Activated naive CD4-positive, alpha-beta T cell treated with anti-CD3 and anti-CD28 coated beads, Interleukin-2, amount 50 U/mL, for 24 hours (primary cell): Measurements from ENCODE around the gene RHOV.

Experiments
- H3K27ac Mint-ChIP-seq: one replicate; pipeline ENCODE4 v1.8.0; 2021; ENCODE audit warnings: mild to moderate bottlenecking, mixed read lengths
- H3K27me3 Mint-ChIP-seq: one replicate; pipeline ENCODE4 v1.8.0; 2021; ENCODE audit warnings: mixed read lengths
- H3K36me3 Mint-ChIP-seq: one replicate; pipeline ENCODE4 v1.8.0; 2021; ENCODE audit warnings: mixed read lengths
- H3K4me1 Mint-ChIP-seq: one replicate; pipeline ENCODE4 v1.8.0; 2021; ENCODE audit warnings: mixed read lengths
- H3K4me3 Mint-ChIP-seq: one replicate; pipeline ENCODE4 v1.8.0; 2021; ENCODE audit warnings: mild to moderate bottlenecking, mixed read lengths
- H3K9me3 Mint-ChIP-seq: one replicate; pipeline ENCODE4 v1.8.0; 2021; ENCODE audit warnings: mixed read lengths

The RHOV gene

DNA sequence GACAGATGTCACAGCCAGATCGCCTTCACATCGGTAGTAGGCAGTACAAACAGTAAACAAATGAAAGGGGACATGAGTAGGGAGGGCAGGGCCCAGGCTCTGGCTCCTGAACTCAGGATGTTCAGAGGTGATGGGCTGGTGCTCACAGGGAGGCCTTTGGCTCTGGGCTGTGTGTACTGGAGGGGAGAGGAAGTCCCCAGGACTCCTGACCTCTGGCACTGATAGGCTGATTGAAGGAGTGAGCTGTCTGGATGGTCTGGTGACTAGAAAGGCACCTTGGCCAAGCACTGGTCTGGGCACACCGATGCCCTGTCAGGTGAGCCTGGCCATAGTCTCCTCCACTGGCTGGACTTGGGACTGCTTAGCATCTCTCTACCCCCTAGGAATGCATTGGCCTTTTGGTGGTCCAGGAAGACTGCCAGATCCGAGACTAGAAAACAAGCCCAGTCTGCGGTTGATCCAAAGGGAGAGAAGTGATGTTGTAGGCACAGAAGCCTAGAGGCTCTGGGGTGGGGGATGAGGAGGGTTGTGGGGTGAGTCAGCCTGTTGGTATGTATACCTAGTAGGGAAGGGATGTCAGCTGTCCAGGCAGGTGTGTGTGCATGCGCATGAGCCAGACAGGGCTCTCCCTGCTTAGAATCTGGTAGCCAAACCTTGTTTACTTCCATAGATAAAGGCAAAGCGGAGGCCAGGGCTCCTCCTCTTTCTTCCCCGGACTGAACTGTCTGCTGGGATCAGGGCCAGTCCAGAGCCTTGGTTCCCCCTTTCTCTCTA lies 28.3 kb downstream of the RHOV start:
- Mint-ChIP-seq H3K9me3 (no peaks in the 10 kb centered on the region), H3K27ac (no peak overlapping the region), H3K4me1 (peaks cover 20% of the 10 kb centered on the region), H3K4me3 (peak overlapping the region; percentile 23), H3K27me3 (peaks cover 3% of the 10 kb centered on the region), H3K36me3 (no peaks in the 10 kb centered on the region)

DNA sequence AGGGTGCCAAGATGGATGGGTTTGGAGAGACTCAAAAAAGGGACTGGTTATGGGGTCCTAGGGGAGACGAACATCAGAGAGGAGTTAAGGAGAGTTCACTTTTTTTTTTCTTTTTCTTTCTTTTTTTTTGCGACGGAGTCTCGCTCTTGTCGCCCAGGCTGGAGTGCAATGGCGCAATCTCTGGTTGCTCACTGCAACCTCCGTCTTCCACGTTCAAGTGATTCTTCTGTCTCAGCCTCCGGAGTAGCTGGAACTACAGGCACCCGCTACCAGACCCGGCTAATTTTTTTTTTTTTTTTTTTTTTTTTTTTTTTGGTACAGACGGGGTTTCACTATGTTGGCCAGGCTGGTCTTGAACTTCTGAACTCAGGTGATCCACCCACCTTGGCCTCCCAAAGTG lies 29.0 kb downstream of the RHOV start:
- Mint-ChIP-seq H3K27ac (no peak overlapping the region), H3K27me3 (peaks cover 3% of the 10 kb centered on the region), H3K9me3 (no peaks in the 10 kb centered on the region), H3K4me3 (peak overlapping the region; percentile 86), H3K4me1 (peaks cover 20% of the 10 kb centered on the region), H3K36me3 (no peaks in the 10 kb centered on the region)

DNA sequence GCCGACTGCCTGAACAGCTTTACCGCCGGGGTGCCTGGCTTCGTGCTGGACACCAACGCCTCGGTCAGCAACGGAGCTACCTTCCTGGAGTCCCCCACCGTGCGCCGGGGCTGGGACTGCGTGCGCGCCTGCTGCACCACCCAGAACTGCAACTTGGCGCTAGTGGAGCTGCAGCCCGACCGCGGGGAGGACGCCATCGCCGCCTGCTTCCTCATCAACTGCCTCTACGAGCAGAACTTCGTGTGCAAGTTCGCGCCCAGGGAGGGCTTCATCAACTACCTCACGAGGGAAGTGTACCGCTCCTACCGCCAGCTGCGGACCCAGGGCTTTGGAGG lies 29.4 kb downstream of the RHOV start:
- Mint-ChIP-seq H3K36me3 (no peaks in the 10 kb centered on the region), H3K4me1 (peaks cover 20% of the 10 kb centered on the region), H3K9me3 (no peaks in the 10 kb centered on the region), H3K27ac (no peak overlapping the region), H3K4me3 (peak overlapping the region; percentile 86), H3K27me3 (peaks cover 3% of the 10 kb centered on the region)

DNA sequence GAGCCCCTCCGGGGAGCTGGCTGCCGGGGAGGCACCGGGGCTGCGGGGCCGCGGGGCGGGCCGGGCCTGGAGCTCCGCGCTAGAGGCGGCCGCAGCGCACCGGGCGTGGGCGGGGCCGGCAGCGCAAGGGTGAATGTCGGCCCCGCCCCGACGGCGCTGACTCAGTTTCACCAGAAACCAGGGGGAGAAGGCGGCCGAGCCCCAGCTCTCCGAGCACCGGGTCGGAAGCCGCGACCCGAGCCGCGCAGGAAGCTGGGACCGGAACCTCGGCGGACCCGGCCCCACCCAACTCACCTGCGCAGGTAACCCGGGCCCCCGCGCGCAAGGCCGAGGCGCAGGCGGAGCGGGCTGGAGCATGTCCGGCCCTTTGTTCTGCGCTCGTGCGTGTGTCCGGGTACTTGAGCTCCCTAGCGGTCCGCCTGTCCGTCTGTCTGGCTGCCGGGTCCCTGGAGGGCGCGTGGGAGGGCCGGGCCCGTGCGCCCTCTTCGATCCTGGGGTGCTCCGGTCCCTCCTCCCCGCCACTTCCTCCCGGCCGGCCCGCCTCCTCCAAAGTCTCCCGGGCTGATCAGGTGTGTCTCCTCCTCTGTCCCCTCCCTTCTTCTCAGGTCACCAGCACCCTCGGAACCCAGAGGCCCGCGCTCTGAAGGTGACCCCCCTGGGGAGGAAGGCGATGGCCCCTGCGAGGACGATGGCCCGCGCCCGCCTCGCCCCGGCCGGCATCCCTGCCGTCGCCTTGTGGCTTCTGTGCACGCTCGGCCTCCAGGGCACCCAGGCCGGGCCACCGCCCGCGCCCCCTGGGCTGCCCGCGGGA lies 29.9 kb downstream of the RHOV start, which contains the start of gene SPINT1:
TSS of gene SPINT1 (plus strand) at position 164 of the 811 bp plus-strand sequence. CDS start at position 671, 507 bp downstream.
- Mint-ChIP-seq H3K27ac (no peak within 1 kb of the TSS), H3K4me1 (peaks cover 20% of the 10 kb centered on the region), H3K9me3 (no peaks in the 10 kb centered on the region), H3K4me3 (peak within 1 kb of the TSS; percentile 86), H3K27me3 (peaks cover 3% of the 10 kb centered on the region), H3K36me3 (no peaks in the 10 kb centered on the region)

DNA sequence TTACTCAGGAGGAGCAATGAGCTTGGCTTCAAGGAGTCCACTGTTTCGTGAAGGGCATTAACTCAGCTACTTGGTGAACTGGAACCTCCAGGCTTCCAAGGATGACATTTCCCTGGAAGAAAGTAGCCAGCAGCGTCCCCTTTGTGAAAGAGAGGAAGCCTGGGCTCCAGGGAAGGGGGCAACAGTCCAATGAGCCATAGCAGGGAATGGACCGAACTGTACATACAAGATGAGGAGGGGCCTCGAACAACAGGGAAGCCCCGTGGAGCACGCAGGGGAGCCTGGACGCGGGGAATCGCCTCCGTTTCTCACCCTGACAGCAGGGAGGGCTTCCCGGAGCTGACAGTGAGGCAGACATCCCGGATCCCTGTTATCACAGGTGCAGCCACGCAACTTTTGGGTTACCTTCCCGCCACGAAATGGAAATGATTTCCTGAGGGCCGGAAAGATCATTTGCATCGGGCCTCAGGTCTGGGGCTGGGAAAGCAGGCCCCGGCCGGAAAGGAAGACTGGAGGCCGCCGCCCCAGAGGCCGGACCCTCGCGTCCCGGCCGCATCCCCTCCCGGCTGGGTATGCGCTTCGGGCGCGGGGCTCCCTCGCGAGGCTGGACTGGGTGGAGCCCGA lies 30.7 kb downstream of the RHOV start:
- H3K27ac Mint-ChIP-seq = no peak overlapping the region
- no peaks in the 10 kb centered on the region for H3K9me3 Mint-ChIP-seq
- H3K4me1 Mint-ChIP-seq = peaks cover 20% of the 10 kb centered on the region
- no peaks in the 10 kb centered on the region for H3K36me3 Mint-ChIP-seq
- peak overlapping the region; percentile 76 for H3K4me3 Mint-ChIP-seq
- H3K27me3 Mint-ChIP-seq = peaks cover 3% of the 10 kb centered on the region

DNA sequence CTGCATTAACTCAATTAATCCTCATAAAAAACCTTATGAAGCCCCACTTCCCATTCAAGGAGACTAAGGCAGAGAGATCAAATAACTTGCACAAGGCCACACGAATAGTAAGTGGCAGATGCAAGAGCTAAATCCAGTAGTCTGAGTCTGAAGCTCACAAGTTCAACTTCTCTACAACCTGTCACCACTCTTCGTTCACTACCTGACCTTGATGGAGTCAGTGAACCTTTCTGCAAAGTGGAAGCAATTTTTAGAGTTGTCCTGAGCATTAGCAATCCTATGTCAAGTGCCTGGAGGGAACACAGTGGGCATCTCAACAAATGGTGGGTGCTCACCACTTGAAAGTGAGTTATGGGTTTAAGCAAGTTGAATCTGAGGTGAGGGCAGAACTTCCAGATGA lies 32.3 kb downstream of the RHOV start:
- H3K4me1 Mint-ChIP-seq = peaks cover 5% of the 10 kb centered on the region
- no peak overlapping the region for H3K27ac Mint-ChIP-seq
- H3K27me3 Mint-ChIP-seq = peaks cover 3% of the 10 kb centered on the region
- no peak overlapping the region for H3K4me3 Mint-ChIP-seq
- H3K9me3 Mint-ChIP-seq = no peaks in the 10 kb centered on the region
- no peaks in the 10 kb centered on the region for H3K36me3 Mint-ChIP-seq

DNA sequence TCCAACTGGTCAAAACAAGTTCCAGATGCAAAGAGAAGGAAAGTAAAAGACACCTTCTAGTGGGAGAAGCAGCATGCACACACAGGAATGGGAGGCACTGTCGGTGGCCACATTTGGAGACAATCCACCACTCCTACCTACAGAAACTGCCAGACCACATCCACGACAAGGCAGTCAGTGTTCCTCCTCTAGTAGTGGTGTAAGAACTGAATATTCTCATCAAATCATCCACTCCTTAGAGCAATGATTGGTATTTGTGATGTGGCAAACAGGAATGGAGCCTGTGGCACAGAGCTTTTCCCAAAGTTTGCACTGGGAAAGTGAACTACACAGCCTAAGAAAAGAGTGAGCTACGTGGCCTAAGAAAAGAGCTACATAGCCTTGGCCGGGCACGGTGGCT lies 35.3 kb downstream of the RHOV start:
- H3K9me3 Mint-ChIP-seq = no peaks in the 10 kb centered on the region
- no peaks in the 10 kb centered on the region for H3K4me1 Mint-ChIP-seq
- no peaks in the 10 kb centered on the region for H3K36me3 Mint-ChIP-seq
- no peaks in the 10 kb centered on the region for H3K27me3 Mint-ChIP-seq
- no peak overlapping the region for H3K4me3 Mint-ChIP-seq
- H3K27ac Mint-ChIP-seq = no peak overlapping the region

DNA sequence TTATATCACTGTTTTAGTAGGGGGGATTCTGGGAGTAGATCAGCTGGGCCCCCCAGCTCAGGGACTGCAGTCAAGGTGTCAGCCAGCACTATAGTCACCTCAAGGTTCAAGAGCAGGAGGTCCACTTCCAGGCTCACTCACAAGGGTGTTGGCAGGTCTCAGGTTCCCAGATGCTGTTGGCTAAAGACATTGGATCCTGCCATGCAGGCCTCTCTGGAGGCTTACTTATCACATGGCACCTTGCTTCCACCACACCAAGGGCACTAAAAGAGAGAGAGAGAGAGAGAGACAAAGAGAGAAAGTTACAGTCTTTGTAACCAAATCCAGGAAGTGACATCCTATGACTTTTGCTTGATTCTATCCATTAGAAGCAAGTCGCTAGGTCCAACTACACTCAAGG lies 38.0 kb downstream of the RHOV start:
- no peaks in the 10 kb centered on the region for H3K4me1 Mint-ChIP-seq
- no peaks in the 10 kb centered on the region for H3K9me3 Mint-ChIP-seq
- H3K36me3 Mint-ChIP-seq = no peaks in the 10 kb centered on the region
- no peaks in the 10 kb centered on the region for H3K27me3 Mint-ChIP-seq
- no peak overlapping the region for H3K4me3 Mint-ChIP-seq
- H3K27ac Mint-ChIP-seq = no peak overlapping the region

DNA sequence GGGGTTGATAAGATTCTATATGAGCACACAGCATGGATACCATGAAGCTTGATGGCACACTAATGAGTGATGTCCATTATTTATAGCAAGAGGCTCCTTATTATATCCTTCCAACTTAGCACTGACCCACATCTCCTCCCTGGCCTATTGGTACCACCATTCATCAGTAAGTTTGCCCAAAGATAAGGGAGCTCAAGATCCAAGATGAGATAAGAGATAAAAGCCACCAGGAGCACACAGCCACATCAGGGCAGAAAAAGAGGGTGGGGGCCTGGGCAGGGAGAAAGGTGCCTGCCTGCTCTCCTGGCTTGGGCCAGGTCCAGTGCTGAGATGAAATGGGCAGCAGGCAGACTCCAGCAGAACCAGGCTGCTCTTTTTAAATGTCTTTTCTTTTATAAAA lies 41.1 kb downstream of the RHOV start:
- no peaks in the 10 kb centered on the region for H3K4me1 Mint-ChIP-seq
- no peak overlapping the region for H3K27ac Mint-ChIP-seq
- H3K27me3 Mint-ChIP-seq = no peaks in the 10 kb centered on the region
- H3K4me3 Mint-ChIP-seq = no peak overlapping the region
- H3K9me3 Mint-ChIP-seq = no peaks in the 10 kb centered on the region
- no peaks in the 10 kb centered on the region for H3K36me3 Mint-ChIP-seq

DNA sequence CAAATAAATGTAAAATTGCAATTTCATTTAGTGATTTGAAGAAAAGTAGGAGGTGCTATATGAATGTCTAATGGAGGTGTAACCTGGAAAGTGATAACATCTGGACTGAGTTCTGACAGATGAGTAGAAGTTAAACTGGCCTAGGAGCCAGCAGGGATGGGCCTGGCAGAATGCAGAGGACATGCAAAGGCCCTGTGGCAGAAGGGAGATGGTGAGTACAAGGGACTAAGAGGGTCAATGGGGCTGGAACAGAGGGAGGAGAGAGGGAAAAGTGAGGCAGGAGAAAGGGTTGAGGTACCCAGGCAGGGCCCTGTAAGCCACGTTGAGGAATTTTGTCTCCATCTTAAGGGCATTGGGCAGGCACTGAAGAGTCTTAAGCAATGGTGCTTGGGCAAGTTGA lies 42.2 kb downstream of the RHOV start:
- H3K9me3 Mint-ChIP-seq = no peaks in the 10 kb centered on the region
- no peaks in the 10 kb centered on the region for H3K27me3 Mint-ChIP-seq
- no peak overlapping the region for H3K4me3 Mint-ChIP-seq
- H3K27ac Mint-ChIP-seq = no peak overlapping the region
- H3K36me3 Mint-ChIP-seq = no peaks in the 10 kb centered on the region
- no peaks in the 10 kb centered on the region for H3K4me1 Mint-ChIP-seq

DNA sequence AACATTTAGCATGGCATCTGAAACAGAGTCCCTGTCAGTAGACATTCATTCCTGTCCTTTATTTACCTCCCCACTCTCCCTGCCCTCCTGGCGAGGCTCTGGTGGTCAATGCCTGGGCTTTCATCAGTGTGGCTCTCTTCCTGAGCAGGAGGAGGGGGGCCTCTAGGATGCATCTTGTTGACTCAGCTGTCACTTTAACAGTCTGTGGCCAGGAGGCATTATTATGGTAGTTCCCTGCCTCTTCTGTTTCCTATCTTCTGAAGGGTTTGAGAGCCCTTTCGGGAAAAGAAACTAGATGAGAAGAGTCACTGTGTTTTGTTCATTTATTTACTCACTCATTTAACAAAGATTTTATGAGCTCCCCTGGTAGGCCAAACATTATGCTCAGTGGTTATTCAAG lies 43.1 kb downstream of the RHOV start:
- Mint-ChIP-seq H3K4me1 (no peaks in the 10 kb centered on the region), H3K9me3 (no peaks in the 10 kb centered on the region), H3K27ac (no peak overlapping the region), H3K27me3 (no peaks in the 10 kb centered on the region), H3K36me3 (no peaks in the 10 kb centered on the region), H3K4me3 (no peak overlapping the region)

DNA sequence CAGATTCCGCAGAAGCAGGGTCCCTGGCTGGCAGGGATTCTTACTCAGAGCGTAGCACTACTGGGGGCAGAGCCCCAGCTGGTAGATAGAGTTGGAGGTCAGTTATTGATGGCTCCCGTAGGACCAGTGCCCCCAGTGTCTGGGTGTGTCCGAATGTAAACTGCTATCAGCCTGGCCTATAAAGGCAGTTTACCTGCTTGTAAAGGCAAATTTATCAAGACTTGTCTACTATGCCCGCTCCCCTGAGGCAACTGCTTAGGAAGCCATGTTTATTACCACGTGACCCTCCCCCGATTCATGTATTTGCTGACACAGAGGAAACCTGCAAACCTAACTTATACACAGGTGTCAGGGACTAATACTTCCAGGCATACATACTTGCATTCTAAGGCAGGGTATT lies 44.9 kb downstream of the RHOV start:
- no peaks in the 10 kb centered on the region for H3K36me3 Mint-ChIP-seq
- H3K4me1 Mint-ChIP-seq = no peaks in the 10 kb centered on the region
- no peaks in the 10 kb centered on the region for H3K27me3 Mint-ChIP-seq
- H3K27ac Mint-ChIP-seq = no peak overlapping the region
- no peaks in the 10 kb centered on the region for H3K9me3 Mint-ChIP-seq
- H3K4me3 Mint-ChIP-seq = no peak overlapping the region

DNA sequence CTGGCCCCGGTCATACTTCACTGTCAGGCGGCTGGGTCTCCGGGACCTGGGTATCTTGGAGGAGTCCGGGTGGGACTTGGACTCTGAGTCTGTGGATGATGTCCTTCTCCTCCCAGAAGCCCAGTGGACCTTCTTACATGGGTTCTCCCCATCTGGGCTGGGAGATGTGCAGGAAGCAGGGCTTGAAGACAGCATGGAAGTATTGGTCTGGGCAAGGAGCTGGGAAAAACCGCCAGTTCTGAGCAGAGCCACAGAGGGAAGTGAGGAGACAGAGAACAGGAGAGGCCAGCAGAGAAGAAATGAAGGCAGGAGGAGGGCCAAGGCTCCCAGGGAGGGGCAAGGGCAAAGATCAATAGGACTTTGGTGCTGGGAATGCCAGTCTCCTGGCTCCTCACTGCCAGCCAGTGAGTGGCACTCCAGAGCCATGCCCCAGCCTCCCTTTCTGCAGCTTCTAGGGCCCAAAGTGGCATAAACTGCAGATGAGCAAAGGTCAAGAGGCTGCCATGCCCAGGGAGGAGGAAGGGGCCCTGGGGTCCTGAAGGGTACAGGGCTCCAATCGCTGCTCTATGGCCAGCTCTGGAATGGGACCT lies 45.5 kb downstream of the RHOV start, which contains the start of gene PPP1R14D:
TSS of gene PPP1R14D (minus strand) at position 262 of the 590 bp plus-strand sequence. CDS start at position 195, 67 bp downstream.
- H3K27ac Mint-ChIP-seq = peak within 1 kb of the TSS; percentile 56
- no peaks in the 10 kb centered on the region for H3K27me3 Mint-ChIP-seq
- no peaks in the 10 kb centered on the region for H3K4me1 Mint-ChIP-seq
- H3K4me3 Mint-ChIP-seq = no peak within 1 kb of the TSS
- H3K9me3 Mint-ChIP-seq = no peaks in the 10 kb centered on the region
- no peaks in the 10 kb centered on the region for H3K36me3 Mint-ChIP-seq

DNA sequence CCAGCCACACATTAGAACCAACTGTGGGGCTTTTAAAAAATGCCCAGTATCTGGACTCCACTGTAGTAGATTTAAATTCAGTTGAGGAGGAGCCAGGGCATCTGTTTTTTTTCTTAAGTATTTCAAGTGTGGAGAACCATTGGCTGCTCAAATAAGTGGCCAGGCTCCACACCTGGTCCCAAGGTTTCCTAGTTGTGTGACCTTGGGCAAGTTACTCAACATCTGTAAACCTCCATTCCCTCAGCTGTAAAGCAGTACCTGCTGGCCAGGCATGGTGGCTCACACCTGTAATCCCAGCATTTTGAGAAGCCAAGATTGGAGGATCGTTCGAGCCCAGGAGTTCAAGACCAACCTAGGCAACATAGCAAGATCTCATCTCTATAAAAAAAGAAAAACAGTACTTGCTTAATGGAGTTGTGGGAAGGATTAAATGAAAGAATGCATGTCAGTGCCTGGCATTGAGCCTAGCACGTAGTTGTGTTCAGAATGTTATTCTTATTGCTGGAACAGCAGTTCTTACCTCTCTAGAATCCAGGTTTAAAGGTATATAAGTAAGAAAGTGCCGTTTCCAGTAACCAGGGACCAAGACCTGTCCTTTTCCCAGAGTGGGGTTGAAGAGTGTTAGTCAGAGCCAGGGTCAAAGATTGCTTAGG lies 47.5 kb downstream of the RHOV start:
- Mint-ChIP-seq H3K4me1 (no peaks in the 10 kb centered on the region), H3K27ac (no peak overlapping the region), H3K9me3 (no peaks in the 10 kb centered on the region), H3K4me3 (no peak overlapping the region), H3K27me3 (no peaks in the 10 kb centered on the region), H3K36me3 (no peaks in the 10 kb centered on the region)

DNA sequence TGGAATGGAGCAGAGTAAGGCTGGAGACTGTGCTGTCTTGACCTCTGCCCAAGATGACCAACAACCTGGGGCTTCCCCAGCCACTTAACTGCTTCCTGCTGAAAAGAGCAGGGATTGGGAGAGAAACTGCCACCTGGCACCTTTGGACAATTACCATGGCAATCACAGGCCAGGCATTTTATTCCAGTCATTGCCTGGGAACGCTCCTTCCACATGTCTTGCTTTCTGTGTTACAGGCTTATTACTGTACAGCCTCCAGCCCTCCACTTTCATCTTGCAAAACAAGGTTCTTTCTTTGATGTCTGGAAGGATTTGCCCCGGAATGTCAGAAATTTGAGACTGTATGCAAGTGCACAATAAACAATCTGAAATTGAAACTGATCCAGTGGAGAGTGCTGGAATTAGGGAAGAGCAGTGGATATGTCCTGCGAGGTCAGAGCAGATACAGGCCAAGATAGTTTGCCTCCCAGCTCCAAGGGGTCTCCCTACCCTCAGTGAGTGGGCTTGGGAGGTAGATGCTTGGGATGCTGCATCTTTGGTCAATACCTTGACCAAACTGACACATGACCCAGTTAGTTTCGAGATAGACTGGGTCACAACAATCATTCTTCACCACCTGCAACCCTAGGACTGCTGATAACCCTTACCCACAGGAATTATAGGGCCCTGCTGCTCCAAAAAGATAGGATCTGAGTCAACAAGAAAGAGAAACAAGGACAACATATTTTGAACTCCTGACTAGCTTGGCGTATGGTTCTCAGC lies 48.2 kb downstream of the RHOV start:
- Mint-ChIP-seq H3K4me1 (no peaks in the 10 kb centered on the region), H3K4me3 (no peak overlapping the region), H3K36me3 (no peaks in the 10 kb centered on the region), H3K9me3 (no peaks in the 10 kb centered on the region), H3K27me3 (no peaks in the 10 kb centered on the region), H3K27ac (no peak overlapping the region)
